ENCODE results near the gene CYTH1.

The CYTH1 gene

DNA sequence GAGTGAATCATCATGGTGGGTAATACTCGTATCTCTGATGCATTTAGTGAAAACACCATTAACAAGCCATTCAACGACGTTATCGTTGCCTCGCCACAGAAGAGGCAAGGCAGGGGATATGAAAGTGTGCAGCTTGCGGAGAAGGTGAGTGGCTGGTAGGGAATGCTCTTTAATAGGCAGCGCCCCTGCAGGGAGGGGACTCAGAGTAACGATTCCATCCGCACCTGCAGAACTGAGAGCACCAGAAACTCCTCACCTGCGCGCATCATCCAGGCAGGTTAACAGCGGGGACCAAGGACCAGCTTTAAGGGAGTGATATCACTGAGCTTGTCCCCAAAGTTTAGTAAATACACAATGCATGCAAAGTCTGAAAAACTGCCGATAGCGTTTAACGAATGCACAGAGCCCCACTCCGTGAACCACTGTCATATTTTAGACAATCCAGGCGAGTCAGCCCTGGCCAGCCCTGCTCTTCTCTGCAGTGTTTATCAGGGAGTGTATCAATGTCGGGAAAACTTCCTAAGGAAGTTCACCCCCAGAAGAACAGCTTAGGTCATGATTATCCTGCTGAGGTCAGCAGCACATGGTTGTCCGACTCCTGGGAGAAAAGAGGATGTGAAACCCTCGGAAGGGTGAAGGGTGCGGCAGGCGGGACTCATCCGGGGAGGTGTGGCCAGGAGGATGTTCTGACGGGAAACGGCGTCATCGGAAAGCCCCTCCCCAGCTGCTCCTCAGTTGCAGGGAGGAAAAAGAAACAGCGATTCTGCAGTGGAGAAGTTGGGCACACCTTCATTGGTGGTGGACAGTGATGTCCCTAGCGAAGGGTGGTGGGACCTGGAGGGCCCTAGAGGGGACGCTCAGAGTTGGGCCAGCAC is 136.4 kb downstream of the CYTH1 start:
- no peak for FAIRE-seq

DNA sequence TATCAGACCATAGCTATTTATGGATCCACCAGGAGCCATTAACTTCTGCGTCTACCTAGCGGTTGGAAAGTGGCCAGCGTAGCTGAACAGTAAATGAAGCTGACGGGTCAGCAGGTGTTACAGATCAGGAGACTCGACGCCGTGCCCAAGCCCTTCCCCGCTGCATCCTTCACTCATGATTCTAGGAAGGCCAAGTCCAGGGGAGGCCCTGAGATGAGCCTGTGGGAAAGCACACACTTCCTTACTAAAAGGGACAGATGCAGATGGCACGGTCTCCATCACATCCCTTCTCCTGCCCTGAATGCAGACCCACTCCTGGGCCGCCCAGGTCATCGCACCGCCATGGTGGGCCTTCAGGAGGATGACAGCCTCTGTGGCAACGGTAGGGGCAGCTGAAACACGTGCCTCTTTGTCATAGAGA is 137.1 kb downstream of the CYTH1 start:
- FAIRE-seq = no peak

DNA sequence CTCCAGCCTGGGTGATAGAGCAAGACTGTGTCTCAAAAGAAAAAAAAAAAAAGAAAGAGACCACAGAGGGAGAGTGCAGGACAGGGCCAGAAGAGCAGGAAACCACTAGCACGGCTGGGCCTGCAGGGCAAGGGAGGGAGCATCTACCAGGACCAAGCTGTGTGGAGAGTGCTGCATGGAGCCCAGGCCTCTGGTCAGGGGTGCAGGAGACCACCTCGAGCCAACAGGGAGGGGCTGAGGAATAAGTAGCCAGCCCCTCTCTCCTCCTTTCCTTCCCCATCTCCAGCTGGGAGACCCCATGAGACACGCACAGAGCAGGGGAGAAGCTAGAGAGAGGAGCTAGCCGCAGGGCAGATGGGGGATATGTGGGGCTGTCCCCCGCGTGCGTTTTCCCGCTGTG is 137.8 kb downstream of the CYTH1 start:
- no peak for FAIRE-seq

DNA sequence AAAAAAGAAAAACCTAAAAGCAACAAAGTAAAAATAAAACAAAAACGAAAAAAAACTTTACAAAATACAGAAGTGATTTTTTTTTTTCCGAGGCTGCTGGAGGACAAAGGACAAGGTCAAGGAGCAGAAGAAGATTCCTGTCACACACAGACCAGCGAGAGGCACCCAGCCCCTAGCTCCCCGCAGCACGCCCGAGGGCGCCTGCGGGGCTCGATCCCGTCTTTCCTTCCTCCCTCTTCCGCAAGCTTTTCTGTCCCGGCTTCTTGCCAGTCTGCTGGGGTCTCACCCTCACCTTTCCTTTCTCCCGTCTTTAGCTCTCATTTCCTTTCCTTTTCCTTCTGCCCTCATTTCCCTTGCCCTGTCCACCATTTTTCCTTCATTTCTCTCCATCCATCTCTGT is 138.7 kb downstream of the CYTH1 start:
- no peak for FAIRE-seq

DNA sequence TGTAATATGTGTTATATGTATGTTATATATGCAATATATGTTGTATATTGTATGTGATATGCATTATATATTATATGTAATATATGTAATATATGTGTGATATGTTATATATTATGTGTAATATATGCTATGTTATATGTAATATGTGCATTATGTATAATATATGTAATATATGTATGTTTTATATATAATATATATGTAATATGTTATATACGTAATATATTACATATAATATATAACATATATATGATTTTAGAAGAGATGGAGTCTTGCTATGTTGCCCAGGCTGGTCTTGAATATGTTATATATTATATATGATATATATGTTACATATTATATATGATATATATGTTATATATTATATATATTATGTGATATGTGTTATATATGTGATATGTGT is 139.4 kb downstream of the CYTH1 start:
- FAIRE-seq = no peak

DNA sequence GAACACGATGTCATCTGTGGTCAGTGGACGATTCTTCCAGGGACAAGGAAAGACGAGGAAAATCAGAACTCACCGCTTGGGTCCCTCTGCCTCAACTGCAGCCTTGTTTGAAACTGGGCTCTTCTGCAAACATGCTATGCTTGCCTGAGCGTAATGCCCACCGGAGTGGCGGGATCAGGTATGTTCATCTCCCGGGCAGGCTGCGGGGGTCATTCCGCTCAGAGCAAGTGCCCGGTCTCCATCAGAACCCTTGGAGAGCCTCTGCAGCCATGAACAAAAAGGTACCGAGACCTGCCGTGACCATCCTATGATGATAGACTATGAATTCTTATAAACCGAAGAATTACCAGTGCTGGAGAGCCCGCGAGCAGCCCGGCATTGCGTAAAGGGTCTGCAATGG is 140.4 kb downstream of the CYTH1 start:
- no peak for FAIRE-seq

DNA sequence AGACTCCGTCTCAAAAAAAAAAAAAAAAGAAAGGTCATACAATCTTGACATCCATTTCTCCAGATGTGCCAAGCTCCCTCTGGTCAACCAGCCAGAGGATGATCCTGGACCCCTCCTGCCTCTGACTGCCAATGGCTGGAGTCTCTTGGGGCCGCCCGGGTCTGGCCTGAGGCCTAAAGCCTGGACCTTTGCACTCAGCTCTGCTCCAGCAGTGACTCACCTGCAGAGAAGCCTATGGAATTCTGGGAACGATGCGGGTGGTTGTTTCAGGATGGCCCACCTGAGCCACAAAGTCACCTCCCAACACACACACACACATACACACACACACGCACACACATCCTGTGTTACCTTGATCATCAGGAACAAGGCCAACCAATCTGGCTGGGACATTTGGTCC is 140.8 kb downstream of the CYTH1 start:
- no peak for FAIRE-seq

DNA sequence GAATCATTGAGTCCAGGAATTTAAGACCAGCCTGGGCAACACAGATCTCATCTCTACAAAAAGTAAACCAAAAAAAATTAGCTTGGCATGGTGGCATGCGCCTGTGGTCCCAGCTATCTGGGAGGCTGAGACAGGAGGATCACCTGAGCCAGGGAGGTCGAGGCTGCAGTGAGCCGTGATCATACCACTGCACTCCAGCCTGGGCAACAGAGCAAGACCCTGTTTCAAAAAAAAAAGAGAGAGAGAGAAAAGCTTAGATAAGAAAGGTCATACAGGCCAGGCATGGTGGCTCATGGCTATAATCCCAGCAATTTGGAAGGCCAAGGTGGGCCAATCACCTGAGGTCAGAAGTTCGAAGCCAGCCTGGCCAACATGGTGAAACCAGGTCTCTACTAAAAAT is 141.4 kb downstream of the CYTH1 start:
- no peak for FAIRE-seq

DNA sequence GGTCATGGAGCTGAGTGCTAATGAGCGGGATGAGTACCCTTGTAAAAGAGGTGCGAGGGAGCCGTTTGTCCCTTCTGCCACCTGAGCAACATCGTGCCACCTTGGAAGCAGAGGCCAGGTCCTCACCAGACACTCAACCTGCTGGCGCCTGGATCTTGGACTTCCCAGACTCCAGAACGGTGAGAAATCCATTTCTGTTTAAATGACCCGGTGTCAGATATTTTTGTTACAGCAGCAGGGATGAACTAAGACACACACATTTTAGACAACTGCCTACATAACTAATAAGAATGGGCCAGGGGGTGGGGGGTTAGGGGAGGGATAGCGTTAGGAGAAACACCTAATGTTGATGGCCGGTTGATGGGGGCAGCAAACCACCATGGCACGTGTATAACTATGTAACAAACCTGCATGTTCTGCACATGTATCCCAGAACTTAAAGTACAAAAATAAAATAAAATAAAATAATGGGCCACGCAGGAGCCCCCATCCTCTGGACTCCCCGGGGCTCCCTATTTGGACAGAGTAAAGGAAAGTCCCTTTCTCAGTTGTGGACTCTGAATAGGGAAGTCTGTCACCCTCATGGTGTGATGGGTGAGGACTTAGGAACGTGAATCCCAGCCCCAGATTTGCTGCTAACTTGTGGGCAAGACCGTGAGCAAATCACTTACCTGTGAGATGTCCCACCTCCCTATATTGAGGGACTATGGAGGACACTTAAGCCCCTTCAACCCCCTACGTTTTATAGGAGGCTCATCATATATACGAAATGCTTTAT is 144.2 kb downstream of the CYTH1 start:
- FAIRE-seq = no peak

DNA sequence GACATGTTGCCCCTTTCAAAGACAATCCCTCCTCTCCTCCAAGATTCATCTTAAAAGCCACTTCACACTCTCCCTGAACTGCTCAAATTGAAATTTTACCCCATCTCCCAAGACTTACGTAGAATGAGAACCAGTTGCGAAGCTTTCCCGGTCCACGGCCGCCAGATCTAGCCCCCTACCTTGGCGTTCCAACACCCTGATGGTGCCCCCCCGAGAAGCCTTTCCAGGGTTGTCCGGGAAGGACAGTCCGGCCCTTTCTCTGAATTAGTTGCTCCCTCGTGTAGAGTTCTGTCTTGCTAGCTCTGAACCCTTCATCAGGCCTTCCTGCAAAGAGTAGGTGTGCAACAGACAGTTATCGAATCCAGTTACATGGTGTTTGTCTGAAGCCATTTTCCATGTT is 144.9 kb downstream of the CYTH1 start:
- FAIRE-seq = no peak

DNA sequence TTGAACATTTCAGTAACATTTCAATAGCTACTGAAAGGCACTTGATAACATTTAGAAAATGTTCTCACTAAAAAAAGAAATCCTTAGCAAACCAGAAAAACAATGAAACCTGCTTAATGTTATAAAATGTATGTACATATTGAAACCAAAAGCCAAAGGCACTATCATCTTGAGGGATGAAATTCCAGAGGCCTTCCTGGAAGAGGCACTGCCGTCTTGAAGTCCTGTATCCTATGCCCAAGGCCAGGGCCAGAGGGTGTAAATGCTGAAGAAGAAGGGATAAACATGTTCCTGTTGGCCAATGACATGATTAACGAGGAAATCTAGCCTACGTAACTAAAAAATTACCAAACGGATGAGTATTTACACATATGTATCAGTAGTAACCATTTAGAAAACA is 147.9 kb downstream of the CYTH1 start:
- no peak for FAIRE-seq

DNA sequence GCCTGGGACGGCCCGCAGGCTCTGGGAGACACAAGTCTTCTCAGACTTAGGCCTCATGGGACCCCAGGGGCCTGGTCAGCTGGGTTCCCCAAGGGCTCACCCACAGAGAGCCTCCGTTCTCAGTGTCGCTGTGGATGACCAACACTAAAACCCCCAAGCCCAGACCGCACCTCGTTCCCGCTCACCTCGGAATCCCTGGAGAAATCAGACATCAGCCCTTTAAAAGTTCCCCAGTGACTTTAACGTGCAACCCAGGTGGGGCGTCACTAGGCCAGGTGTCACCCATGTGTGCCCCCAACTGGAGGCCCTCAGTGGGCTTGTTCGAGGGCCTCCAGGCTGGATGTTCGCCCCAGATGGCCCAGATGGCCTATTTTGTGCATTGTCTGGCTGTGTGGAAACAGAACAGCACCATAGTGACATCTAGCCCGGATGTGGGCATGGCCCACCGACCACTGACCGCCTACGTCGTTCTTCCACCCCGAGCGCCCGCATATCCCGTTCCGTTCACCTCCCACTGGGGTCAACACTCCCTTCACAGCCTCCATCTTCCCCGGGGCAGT is 152.6 kb downstream of the CYTH1 start:
- FAIRE-seq = no peak

DNA sequence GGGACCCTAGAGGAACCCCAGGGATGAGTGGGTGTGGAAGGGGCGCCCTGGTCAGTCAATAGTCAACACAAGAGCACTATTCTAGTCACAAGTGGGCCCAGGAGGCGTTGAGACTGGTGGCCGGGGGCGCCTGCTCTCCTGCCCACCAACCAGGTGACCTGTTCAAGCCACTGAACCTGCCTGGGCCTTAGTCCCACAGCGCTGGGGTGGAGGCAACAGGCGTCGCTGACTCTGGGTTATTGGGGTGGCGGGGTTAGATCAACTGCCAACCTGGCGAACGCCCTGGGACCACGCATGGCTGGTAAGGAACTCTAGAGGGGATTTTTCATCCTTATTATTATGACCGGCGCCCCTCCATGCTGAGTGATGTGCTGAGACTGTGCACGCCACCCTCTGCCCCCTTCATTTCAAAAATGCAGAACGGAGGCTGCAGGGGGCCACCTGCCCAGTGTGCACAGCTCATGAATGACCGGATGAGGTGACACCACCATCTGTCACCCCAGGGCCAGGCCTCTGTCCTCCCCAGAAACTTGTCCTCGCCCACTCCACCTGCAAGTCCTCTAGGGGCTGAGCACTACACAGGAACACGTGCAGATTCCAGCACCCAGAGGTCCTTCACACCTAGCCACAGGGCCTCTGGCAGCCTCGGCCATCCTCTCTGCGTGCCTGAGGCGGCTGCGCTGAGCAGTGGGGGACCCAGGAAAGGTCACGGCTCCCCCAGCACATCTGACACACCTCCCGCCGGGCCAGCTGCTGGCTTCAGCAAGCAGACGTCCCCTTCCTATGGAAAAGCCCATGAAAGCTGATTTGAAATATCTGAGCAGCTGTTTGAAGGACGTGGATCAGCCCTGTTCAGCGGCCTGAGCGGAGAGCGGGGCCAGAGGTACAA is 153.3 kb downstream of the CYTH1 start:
- no peak for FAIRE-seq

DNA sequence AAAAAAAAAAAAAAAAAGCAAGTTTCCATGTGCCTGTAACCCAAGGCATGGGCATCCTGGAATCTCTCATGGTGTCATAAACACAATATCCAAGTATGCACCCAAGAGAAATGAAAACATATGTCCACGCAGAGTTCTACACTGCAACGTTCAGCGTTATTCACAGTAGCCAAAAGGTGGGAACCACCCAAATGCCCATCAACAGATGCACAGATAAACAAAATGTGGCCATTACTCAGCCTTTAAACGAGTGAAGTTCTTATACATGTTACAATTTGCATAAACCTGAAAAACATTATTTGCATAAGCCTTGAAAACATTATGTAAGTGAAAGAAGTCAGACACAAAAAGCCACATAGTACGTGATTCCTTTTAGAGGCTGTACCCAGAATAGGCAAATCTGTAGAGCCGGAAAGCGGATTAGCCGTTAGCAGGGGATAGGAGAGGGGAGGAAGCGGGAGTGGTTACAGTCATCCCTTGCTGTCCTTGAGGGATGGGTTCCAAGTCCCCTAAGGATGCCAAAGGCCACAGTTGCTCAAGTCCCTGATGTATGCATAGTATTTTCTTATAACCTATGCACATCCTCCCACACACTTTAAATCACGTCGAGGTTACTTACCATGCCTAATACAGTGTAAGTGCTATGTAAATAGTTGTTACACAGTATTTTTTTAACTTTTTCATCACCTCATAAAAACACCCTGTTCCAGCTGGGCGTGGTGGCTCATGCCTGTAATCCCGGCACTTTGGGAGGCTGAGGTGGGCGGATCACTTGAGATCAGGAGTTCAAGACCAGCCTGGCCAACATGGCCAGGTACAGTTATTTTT is 157.5 kb downstream of the CYTH1 start:
- no peak for FAIRE-seq

Data from islet of Langerhans (tissue), 1 donor.